HG03571 (cell line): ENCODE results near the gene EEF1G.
"Not testable (repeated sequence)": the region's sequence is repeated elsewhere in the genome, so short reads cannot be mapped to it uniquely, and the experiment has no call there.

Experiments used
- ATAC-seq: cut with Tn5 transposase; IDR thresholded peaks from one replicate; pipeline ENCODE4 v1.9.1; 2021; ENCODE audit not compliant: unreplicated experiment

Gene EEF1G

GRCh38 chr11:62578541-62578940 is 4.8 kb upstream of the EEF1G start:
- ATAC-seq: no peak

- ATAC-seq: no peak
Observed at GRCh38 chr11:62577046-62577714, 3.5 kb upstream of the EEF1G start.

- no peak for ATAC-seq
Observed at GRCh38 chr11:62575837-62576236, 2.1 kb upstream of the EEF1G start.

GRCh38 chr11:62575156-62575555 is 1.5 kb upstream of the EEF1G start:
- ATAC-seq: no peak

- ATAC-seq: no peak
Observed at GRCh38 chr11:62574363-62575071, 826 bp upstream of the EEF1G start.

GRCh38 chr11:62573006-62573591 is 592 bp downstream of the EEF1G start:
- ATAC-seq: no peak

GRCh38 chr11:62572431-62572830 is 1.3 kb downstream of the EEF1G start:
- no peak for ATAC-seq

- not testable (repeated sequence) for ATAC-seq
Observed at GRCh38 chr11:62571493-62571892, 2.2 kb downstream of the EEF1G start.

GRCh38 chr11:62570903-62571302 is 2.8 kb downstream of the EEF1G start:
- ATAC-seq: not testable (repeated sequence)

- no peak for ATAC-seq
Observed at GRCh38 chr11:62569611-62570010, 4.1 kb downstream of the EEF1G start.

- ATAC-seq: no peak
Observed at GRCh38 chr11:62567018-62567633, 6.6 kb downstream of the EEF1G start.

GRCh38 chr11:62566247-62566646 is 7.4 kb downstream of the EEF1G start:
- ATAC-seq: no peak

- no peak for ATAC-seq
Observed at GRCh38 chr11:62565100-62565802, 8.4 kb downstream of the EEF1G start.

GRCh38 chr11:62561677-62562230 is 11.9 kb downstream of the EEF1G start:
- ATAC-seq: not testable (repeated sequence)

GRCh38 chr11:62560566-62561103 is 13.1 kb downstream of the EEF1G start:
- no peak for ATAC-seq

GRCh38 chr11:62559626-62560025 is 14.1 kb downstream of the EEF1G start:
- not testable (repeated sequence) for ATAC-seq

- no peak for ATAC-seq
Observed at GRCh38 chr11:62559204-62559603, 14.5 kb downstream of the EEF1G start.

GRCh38 chr11:62558669-62559068 is 15.0 kb downstream of the EEF1G start:
- no peak for ATAC-seq

- ATAC-seq: no peak
Observed at GRCh38 chr11:62556875-62557631, 16.6 kb downstream of the EEF1G start.
